ENCODE data around the gene PGS1.

DNA sequence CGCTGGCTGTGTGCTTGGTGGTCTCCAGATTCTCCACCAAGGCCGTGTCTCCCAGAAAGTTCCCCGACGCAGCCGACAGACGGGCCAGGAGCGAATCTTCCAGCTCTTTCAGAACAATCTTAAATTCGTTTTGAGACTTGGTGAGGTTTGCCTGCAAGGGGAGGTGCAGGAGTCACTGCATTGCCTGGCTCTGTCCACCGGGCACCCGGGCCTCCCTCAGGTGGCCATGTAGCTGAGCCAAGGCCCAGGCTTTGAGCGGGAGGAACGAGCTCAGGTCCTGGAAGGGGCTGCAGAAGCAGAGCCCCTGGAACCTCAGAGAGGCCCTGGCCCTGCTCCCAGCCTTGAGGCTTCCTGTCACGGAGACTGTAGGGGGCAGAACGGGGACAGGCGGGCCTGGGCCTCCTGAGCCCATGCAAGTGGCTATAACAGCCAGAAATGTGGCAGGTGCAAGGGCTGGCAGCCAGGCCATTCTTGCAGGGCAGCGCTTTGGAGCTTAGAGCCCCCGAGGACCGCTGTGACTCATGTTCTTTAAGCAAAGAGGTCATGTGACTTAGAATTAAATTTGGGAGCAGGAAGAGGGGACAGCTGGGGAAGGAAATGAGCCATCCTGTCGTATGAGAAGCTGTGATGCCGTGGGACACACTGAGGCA lies 72.4 kb downstream of the PGS1 start:
- TF ChIP-seq CREB1 (IDR thresholded peaks at IDR 0.05) (no peak), EGR1 (IDR thresholded peaks at IDR 0.05; ENCODE audit: borderline replicate concordance, low read depth, low read length) (no peak), JUND (IDR thresholded peaks at IDR 0.05; ENCODE audit: low read length) (no peak), EP300 (IDR thresholded peaks at IDR 0.05; ENCODE audit: borderline replicate concordance in 1 of 2, low read depth in 2 of 2, low read length in 2 of 2) (no peak), SAP30 (IDR thresholded peaks at IDR 0.05; ENCODE audit: insufficient read depth, insufficient replicate concordance, low read length) (no peak), POLR2A (IDR thresholded peaks at IDR 0.05; ENCODE audit: control extremely low read depth in 1 of 2, low read depth in 2 of 2, low read length in 2 of 2) (no peak), EZH2 (IDR thresholded peaks at IDR 0.05; ENCODE audit: low read depth, low read length, severe bottlenecking) (no peak), GTF2F1 (IDR thresholded peaks at IDR 0.05; ENCODE audit: borderline replicate concordance, low read depth, low read length) (no peak), CEBPB (IDR thresholded peaks at IDR 0.05; ENCODE audit: low read depth, low read length) (no peak), YY1 (IDR thresholded peaks at IDR 0.05; ENCODE audit: low read depth, low read length) (no peak), POLR2AphosphoS5 (IDR thresholded peaks at IDR 0.05; ENCODE audit: low read depth, low read length) (no peak), TBP (IDR thresholded peaks at IDR 0.05; ENCODE audit: low read depth, low read length) (no peak), CHD1 (IDR thresholded peaks at IDR 0.05; ENCODE audit: low read depth, low read length) (no peak)
- TF ChIP-seq, protein P1, sequence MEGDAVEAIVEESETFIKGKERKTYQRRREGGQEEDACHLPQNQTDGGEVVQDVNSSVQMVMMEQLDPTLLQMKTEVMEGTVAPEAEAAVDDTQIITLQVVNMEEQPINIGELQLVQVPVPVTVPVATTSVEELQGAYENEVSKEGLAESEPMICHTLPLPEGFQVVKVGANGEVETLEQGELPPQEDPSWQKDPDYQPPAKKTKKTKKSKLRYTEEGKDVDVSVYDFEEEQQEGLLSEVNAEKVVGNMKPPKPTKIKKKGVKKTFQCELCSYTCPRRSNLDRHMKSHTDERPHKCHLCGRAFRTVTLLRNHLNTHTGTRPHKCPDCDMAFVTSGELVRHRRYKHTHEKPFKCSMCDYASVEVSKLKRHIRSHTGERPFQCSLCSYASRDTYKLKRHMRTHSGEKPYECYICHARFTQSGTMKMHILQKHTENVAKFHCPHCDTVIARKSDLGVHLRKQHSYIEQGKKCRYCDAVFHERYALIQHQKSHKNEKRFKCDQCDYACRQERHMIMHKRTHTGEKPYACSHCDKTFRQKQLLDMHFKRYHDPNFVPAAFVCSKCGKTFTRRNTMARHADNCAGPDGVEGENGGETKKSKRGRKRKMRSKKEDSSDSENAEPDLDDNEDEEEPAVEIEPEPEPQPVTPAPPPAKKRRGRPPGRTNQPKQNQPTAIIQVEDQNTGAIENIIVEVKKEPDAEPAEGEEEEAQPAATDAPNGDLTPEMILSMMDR (IDR thresholded peaks at IDR 0.05; ENCODE audit: control extremely low read depth in 1 of 3, insufficient read depth in 1 of 3, low read depth in 1 of 3, low read length in 3 of 3), result no peak
